Spinal cord (tissue), 10 donors: ENCODE measurements around the gene BCL3. TPM values are rescaled to one million over a fixed set of nuclear protein-coding genes. Genes with fewer than 3 reads are reported as not detected.

ENCODE experiments used
- DNase-seq, 6 donors: peaks; one replicate each; pipeline versions ENCODE4 v3.0.0 to v3.0.0-alpha.2; 2013 to 2015; ENCODE audit warnings: low spot score in 6 of 6, low read depth in 4 of 6
- H3K27ac ChIP-seq: one replicate; pipeline ENCODE4 v1.5.1; 2013; ENCODE audit warnings: low read depth, low read length, control low read depth
- H3K27me3 ChIP-seq: one replicate; pipeline ENCODE4 v1.6.1; 2013; ENCODE audit warnings: low read length; ENCODE audit not compliant: control insufficient read depth, insufficient read depth
- H3K36me3 ChIP-seq: one replicate; pipeline ENCODE4 v1.6.1; 2013; ENCODE audit warnings: low read length; ENCODE audit not compliant: control insufficient read depth, insufficient read depth
- H3K4me1 ChIP-seq: one replicate; pipeline ENCODE4 v1.6.1; 2013; ENCODE audit warnings: low read length; ENCODE audit not compliant: control insufficient read depth, insufficient read depth
- H3K4me3 ChIP-seq: one replicate; pipeline ENCODE4 v1.5.1; 2013; ENCODE audit warnings: low read depth, low read length, control low read depth
- H3K9me3 ChIP-seq: one replicate; pipeline ENCODE4 v1.6.1; 2013; ENCODE audit warnings: low read length; ENCODE audit not compliant: control insufficient read depth, insufficient read depth
- WGBS: methylation state at CpG from one replicate; pipeline ENCODE4 v1.1.5; 2013; ENCODE audit warnings: missing lambda C conversion rate; ENCODE audit not compliant: insufficient coverage; 5-methylcytosine and 5-hydroxymethylcytosine counted together
- long read RNA-seq, 4 donors: transcript quantifications; one replicate each; lab custom pipeline, GENCODE V29; 2026
- polyA plus RNA-seq, 2 donors: library from polyadenylated mRNA; unstranded; fragments of 120-200 nt; gene quantifications; one replicate each; pipeline ENCODE4 v1.2.1, GENCODE V29; 2013; ENCODE audit not compliant: insufficient read length in 2 of 2
- total RNA-seq, 2 donors: library from RNA; depleted of rRNA in 1 of 2; stranded (reverse); fragments of 120-200 nt in 1 of 2; fragments of >200 nt in 1 of 2; gene quantifications; one replicate each; pipeline versions ENCODE4 v1.2.3 to v1.2.4, GENCODE V29; 2013 to 2014
- donor health status: healthy.

BCL3 gene, protein sequence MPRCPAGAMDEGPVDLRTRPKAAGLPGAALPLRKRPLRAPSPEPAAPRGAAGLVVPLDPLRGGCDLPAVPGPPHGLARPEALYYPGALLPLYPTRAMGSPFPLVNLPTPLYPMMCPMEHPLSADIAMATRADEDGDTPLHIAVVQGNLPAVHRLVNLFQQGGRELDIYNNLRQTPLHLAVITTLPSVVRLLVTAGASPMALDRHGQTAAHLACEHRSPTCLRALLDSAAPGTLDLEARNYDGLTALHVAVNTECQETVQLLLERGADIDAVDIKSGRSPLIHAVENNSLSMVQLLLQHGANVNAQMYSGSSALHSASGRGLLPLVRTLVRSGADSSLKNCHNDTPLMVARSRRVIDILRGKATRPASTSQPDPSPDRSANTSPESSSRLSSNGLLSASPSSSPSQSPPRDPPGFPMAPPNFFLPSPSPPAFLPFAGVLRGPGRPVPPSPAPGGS
- total RNA-seq (1 to 10 TPM; 1.6 to 2.2 TPM), polyA plus RNA-seq (1 to 10 TPM; 7.3 to 9.6 TPM)
- long read RNA-seq, donor 1, partial matches to known transcripts: 0 of 2 reads
- long read RNA-seq, donor 1, other reads (novel, unspliced or antisense): 0 of 2 reads
- long read RNA-seq, donor 2, partial matches to known transcripts: 0 of 2 reads
- long read RNA-seq, donor 2, other reads (novel, unspliced or antisense): 0 of 2 reads
- long read RNA-seq, donor 3, partial matches to known transcripts: 0 of 2 reads
- long read RNA-seq, donor 3, other reads (novel, unspliced or antisense): 0 of 2 reads
- long read RNA-seq, donor 4, partial matches to known transcripts: 0 of 2 reads
- long read RNA-seq, donor 4, other reads (novel, unspliced or antisense): 0 of 2 reads

DNA sequence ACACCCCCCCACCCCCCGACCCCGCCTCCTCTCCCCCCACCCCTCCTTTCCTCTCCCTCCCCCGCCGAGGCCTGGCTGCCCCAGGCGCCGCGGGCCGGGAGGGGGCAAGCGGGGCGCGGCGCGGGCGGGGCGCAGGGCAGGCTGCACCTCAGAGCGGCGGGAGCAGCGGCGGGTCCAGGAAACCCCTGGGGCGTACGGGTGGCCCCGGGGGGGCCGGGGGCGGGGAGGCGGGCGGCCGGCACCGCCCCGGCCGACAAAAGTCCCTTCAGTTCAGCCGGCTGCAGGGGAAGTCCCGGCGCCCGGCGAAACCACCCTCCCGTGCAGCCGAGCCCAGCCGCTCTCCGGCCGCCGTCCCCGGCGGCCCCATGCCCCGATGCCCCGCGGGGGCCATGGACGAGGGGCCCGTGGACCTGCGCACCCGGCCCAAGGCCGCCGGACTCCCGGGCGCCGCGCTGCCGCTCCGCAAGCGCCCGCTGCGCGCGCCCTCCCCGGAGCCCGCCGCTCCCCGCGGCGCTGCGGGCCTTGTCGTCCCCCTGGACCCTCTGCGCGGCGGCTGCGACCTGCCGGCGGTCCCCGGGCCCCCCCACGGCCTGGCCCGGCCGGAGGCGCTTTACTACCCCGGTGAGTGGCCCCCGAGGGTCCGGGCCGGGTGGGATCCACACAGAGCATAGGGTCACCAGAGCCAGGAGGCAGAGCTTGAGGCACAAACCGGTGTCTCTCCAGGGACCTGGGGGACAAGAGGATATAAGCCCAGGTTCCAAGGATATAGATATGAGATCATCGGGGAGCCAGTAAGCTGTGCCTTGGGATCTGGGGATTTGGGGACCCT lies at the start of gene BCL3:
TSS of gene BCL3 (plus strand) at position 283 of the 829 bp plus-strand sequence. CDS start at position 366, 83 bp downstream.
- Histone ChIP-seq H3K27ac (peak within 1 kb of the TSS; percentile 71), H3K4me1 (peaks cover 27% of the 10 kb centered on the region), H3K27me3 (peaks cover 60% of the 10 kb centered on the region), H3K36me3 (no peaks in the 10 kb centered on the region), H3K4me3 (peak within 1 kb of the TSS; percentile 36), H3K9me3 (no peaks in the 10 kb centered on the region)
- 1% methylated on average over 84 of the region's 88 CpGs for WGBS
- DNase-seq: no peak

DNA sequence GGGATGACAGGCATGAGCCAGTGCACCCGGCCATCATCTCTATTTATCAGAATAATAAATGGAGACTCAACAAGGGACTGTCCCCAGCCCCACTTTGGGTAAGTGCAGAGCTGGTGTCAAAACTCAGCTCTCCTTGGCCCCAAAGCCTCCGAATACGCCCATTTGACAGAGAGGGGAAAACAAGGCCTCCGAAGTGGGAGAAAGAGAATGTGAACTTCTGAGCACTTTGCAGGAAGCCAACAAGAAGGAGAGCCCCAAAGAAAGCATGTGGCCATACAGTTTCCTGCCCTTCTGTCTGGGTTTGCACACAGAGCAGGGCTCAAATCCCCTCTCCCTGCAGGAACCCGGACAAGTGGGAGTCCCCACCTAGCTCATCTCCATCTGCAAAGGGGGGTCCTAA lies 48.0 kb upstream of the BCL3 start:
- H3K36me3 ChIP-seq: no peaks in the 10 kb centered on the region
- no peak overlapping the region for H3K4me3 ChIP-seq
- DNase-seq: no peak
- 91% methylated on average over 4 of the region's 5 CpGs for WGBS
- H3K27ac ChIP-seq: no peak overlapping the region
- no peaks in the 10 kb centered on the region for H3K4me1 ChIP-seq
- H3K9me3 ChIP-seq: no peaks in the 10 kb centered on the region
- no peaks in the 10 kb centered on the region for H3K27me3 ChIP-seq

DNA sequence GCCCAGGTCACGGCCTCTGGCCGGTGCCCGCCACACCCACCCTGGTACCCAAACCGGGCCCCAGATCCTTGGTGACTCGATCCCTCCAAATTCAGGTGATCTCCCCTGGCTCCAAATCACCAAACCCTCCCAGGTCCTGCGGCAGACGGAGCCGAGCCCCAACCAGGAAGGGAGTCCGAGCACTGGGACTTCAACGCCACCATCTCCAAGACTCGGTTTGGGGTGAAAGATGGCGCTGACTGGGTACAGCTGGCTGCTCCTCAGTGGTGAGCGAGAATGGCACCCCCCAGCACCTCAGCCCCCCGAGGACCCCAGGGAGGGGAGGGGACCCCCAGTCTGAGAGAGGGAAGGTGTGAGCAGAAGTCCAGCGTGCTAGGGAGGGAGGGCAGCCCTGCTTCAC lies 47.3 kb upstream of the BCL3 start:
- Histone ChIP-seq H3K27ac (no peak overlapping the region), H3K4me1 (no peaks in the 10 kb centered on the region), H3K9me3 (no peaks in the 10 kb centered on the region), H3K27me3 (no peaks in the 10 kb centered on the region), H3K36me3 (no peaks in the 10 kb centered on the region), H3K4me3 (no peak overlapping the region)
- WGBS: 86% methylated on average over 12 of the region's 15 CpGs
- no peak for DNase-seq

DNA sequence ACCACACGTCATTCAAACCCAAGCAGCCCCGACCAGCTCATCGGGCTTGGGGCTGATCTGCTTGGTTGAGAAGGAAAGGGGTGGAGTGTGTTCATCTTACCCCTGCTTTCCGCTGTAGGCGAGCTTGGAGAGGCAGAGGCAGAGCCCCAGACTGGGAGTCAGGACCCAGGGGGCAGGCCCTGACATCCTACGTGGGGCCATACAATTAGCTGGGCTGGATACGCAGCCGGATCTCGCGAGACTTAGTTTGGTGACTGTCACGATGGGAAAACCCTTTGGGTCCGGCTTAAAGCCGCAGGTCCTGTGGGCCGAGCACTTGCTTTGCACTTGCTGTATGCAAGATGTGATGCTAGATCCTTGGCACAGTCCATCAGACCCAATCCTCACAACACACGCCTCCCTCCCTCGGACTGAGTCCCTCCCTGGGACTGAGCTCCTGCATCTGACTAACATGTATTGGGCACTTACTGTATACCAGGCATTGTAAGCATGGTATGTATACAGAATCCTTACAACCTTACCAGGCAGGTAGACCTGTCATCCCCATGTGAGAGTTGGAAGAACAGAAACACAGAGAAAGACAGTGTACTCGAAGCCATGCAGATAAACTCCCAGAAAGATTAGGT lies 45.8 kb upstream of the BCL3 start:
- Histone ChIP-seq H3K36me3 (no peaks in the 10 kb centered on the region), H3K4me1 (no peaks in the 10 kb centered on the region), H3K27me3 (no peaks in the 10 kb centered on the region), H3K4me3 (no peak overlapping the region), H3K9me3 (no peaks in the 10 kb centered on the region), H3K27ac (no peak overlapping the region)
- DNase-seq: no peak
- WGBS: 71% methylated on average over 13 of the region's 17 CpGs

DNA sequence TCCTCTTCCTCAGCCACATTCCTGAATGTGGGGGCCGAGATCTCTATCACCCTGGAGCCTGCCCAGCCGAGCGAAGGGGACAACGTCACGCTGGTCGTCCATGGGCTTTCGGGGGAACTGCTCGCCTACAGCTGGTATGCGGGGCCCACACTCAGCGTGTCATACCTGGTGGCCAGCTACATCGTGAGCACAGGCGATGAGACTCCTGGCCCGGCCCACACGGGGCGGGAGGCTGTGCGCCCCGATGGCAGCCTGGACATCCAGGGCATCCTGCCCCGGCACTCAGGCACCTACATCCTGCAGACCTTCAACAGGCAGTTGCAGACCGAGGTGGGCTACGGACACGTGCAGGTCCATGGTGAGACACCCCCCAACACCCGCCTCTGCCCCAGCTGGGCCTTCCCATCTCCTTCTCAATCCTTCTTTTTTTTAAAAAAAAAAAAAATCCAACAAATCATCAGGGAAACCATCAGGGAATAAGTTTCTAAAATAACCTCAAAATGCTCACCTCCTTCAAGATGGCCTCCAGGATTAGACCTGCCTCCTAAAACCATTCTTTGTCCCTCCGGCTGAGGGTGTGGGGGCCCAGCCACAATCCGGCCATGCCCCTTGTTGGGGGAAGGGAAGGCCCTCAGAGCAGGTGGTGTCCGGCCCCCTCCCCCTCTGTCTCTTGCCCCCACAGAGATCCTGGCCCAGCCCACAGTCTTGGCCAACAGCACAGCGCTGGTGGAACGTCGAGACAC lies 45.0 kb upstream of the BCL3 start:
- H3K4me1 ChIP-seq: no peaks in the 10 kb centered on the region
- no peaks in the 10 kb centered on the region for H3K9me3 ChIP-seq
- no peaks in the 10 kb centered on the region for H3K36me3 ChIP-seq
- DNase-seq: no peak
- no peaks in the 10 kb centered on the region for H3K27me3 ChIP-seq
- 88% methylated on average over 25 of the region's 28 CpGs for WGBS
- no peak overlapping the region for H3K27ac ChIP-seq
- no peak overlapping the region for H3K4me3 ChIP-seq

DNA sequence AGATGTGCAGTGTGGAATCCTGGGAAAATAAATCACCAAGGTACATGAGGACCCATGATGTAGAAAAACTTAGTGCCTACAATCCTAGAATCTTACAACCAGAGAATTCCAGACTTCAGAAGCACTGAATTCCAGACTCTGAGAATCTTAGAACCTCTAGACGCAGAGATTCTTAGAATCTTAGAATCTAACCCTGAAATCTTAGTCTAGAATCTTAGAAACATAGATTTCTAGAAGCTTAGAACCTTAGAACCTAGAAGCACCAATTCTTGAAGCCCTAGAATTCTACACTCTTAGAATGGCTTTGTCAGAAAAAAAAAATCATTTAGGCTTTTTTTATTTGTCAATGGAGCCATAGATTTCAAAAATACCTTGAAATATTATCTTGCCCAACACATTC lies 43.5 kb upstream of the BCL3 start:
- WGBS: no CpG with 5 or more reads among the region's 1 CpG
- Histone ChIP-seq H3K4me3 (no peak overlapping the region), H3K4me1 (no peaks in the 10 kb centered on the region), H3K27ac (no peak overlapping the region), H3K9me3 (no peaks in the 10 kb centered on the region), H3K36me3 (no peaks in the 10 kb centered on the region), H3K27me3 (no peaks in the 10 kb centered on the region)
- DNase-seq: no peak

DNA sequence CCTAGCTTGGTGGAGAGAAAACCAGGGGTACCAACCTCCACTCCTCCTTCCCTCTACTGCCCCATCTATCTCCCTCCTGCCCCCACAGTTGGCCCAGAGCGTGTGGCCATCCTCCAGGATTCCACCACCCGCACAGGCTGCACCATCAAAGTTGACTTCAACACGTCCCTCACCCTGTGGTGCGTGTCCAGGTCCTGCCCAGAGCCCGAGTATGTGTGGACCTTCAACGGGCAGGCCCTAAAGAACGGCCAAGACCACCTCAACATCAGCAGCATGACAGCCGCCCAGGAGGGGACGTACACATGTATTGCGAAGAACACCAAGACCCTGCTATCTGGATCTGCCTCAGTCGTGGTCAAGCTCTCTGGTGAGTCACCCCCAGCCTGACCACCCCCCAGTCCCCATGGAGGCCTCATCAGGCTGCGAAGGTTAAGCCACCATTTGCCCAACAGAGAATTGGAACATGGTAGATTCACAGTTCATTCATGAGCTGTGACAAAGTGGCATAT lies 43.0 kb upstream of the BCL3 start:
- H3K4me3 ChIP-seq: no peak overlapping the region
- H3K27me3 ChIP-seq: no peaks in the 10 kb centered on the region

DNA sequence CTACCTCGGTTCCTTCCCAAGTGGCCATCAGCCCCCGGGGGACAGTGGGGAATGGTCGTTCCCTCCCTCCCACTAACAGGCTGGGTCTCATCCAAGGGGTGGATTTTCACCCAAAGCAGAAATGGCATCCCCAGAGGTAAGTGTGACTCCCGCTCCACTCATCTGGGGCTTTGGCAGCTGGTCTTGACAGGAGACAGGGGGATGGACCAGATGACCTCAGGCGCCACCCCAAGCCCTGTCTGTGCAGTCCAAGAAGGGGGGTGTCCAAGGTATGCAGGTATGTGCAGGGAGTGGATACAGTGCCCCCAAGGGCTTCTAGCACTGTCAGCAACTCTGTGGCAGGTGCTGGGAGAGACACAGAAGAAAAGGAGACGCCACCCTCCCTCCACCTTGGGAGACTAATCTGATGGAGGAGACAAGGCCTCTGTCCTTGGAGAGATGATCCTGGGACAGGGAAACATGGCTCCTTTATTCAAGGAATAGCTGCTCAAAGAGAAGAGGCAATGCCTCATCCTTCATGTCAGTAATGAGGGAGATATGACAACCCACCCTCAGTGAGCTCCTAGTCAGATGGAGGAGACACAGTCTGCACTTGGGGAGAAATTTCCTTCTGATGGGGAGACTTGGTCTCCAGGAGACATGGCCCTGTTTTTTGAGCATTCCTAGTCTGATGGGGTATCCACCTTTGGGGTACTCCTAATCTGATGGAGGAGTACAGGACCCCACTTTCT lies 41.8 kb upstream of the BCL3 start:
- Histone ChIP-seq H3K4me1 (no peaks in the 10 kb centered on the region), H3K27ac (no peak overlapping the region), H3K9me3 (no peaks in the 10 kb centered on the region), H3K36me3 (no peaks in the 10 kb centered on the region), H3K27me3 (no peaks in the 10 kb centered on the region), H3K4me3 (no peak overlapping the region)
- WGBS: 93% methylated on average over 4 of the region's 6 CpGs
- DNase-seq: no peak

More for the DNA sequence above, 43.0 kb upstream of the BCL3 start:
- Histone ChIP-seq H3K27ac (no peak overlapping the region), H3K36me3 (no peaks in the 10 kb centered on the region), H3K9me3 (no peaks in the 10 kb centered on the region), H3K4me1 (no peaks in the 10 kb centered on the region)
- no peak for DNase-seq
- 86% methylated on average over 12 of the region's 12 CpGs for WGBS
